AG04450 (cell line): ENCODE results near the gene PPP1R13L. TPM values are rescaled to one million over a fixed set of nuclear protein-coding genes. Genes with fewer than 3 reads are reported as not detected.
A peak's percentile ranks its signal among the peaks of the same experiment; 100 is the strongest.

ENCODE experiments used
- CTCF ChIA-PET: fragments of 300-600, 350-600 bp; formaldehyde crosslinking; extraction: SDS; loops from one replicate; lab custom pipeline; 2022; ENCODE audit warnings: antibody characterized with exemption, inconsistent platforms; lab: Charles Lee
- POLR2A ChIA-PET: fragments of 350-600 bp; formaldehyde crosslinking; extraction: SDS; loops from one replicate; lab custom pipeline; 2021; ENCODE audit warnings: antibody characterized with exemption, inconsistent platforms; lab: Yijun Ruan, JAX
- DNase-seq: peaks from one replicate; pipeline ENCODE4 v3.0.0-alpha.2; 2011; ENCODE audit warnings: low read depth, low spot score
- H3K27ac ChIP-seq: one replicate; pipeline ENCODE4 v1.5.1; 2012; ENCODE audit warnings: low read depth, low read length, control low read depth
- H3K27me3 ChIP-seq: one replicate; pipeline ENCODE4 v1.6.0; 2012; ENCODE audit warnings: low read length; ENCODE audit not compliant: control insufficient read depth, insufficient read depth
- H3K4me3 ChIP-seq: 2 replicates; pipeline ENCODE4 v1.5.1; 2011; ENCODE audit warnings: mild to moderate bottlenecking, low read depth, low read length, control low read depth
- H3K9me3 ChIP-seq: 2 replicates; pipeline ENCODE4 v1.5.1; 2012; ENCODE audit warnings: low read length; ENCODE audit not compliant: control insufficient read depth, insufficient read depth
- polyA plus RNA-seq: library from polyadenylated mRNA; depleted of rRNA; stranded (reverse); fragments of >200 nt; gene quantifications from 2 replicates; pipeline ENCODE4 v1.2.3, GENCODE V29; 2011
- TF ChIP-seq, protein P1 (sequence below): IDR thresholded peaks from 2 replicates; pipeline ENCODE4 v1.5.1; 2011; ENCODE audit warnings: low read depth, low read length, control low read depth, inconsistent platforms

PPP1R13L gene
- polyA plus RNA-seq, 1 experiment, result 2.4 TPM

DNA sequence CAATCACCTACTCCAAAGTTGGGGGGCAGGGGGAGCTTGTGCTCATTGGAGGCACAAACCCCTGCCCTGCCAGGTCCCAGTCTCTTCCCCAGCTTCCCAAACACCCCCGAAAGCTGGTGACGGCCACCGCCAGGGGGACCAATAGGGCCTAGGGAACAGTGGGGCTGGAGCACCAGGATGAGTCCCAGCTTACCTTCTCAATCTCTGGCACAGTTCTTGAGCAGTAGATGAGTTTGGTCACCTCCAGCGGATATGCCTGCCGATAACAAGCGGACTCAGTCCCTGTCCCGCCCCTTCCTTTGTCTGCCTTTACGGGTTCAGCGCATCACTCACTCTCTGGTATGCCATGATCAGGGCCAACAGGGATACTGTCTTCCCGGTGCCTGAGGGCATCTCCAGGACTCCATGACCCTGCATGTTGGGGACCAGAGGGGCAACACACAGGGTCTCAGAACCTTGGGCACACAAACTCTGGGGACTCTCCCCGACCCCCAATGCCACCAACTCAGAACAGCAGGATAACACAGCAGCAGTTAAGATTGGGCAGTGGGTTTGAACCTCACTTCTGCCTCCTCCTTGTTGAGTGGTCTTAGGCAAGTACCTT, 36.0 kb downstream of the PPP1R13L start:
- TF ChIP-seq, protein P1, sequence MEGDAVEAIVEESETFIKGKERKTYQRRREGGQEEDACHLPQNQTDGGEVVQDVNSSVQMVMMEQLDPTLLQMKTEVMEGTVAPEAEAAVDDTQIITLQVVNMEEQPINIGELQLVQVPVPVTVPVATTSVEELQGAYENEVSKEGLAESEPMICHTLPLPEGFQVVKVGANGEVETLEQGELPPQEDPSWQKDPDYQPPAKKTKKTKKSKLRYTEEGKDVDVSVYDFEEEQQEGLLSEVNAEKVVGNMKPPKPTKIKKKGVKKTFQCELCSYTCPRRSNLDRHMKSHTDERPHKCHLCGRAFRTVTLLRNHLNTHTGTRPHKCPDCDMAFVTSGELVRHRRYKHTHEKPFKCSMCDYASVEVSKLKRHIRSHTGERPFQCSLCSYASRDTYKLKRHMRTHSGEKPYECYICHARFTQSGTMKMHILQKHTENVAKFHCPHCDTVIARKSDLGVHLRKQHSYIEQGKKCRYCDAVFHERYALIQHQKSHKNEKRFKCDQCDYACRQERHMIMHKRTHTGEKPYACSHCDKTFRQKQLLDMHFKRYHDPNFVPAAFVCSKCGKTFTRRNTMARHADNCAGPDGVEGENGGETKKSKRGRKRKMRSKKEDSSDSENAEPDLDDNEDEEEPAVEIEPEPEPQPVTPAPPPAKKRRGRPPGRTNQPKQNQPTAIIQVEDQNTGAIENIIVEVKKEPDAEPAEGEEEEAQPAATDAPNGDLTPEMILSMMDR, result no peak
- CTCF ChIA-PET, result no interaction called here
- no peaks in the 10 kb centered on the region; the same call in 1 of the 2 replicates for H3K9me3 ChIP-seq
- no peak for DNase-seq
- H3K27ac ChIP-seq, result no peak overlapping the region
- H3K27me3 ChIP-seq, result no peaks in the 10 kb centered on the region
- peak overlapping the region; percentile 15 for H3K4me3 ChIP-seq
- POLR2A ChIA-PET, result no interaction called here

DNA sequence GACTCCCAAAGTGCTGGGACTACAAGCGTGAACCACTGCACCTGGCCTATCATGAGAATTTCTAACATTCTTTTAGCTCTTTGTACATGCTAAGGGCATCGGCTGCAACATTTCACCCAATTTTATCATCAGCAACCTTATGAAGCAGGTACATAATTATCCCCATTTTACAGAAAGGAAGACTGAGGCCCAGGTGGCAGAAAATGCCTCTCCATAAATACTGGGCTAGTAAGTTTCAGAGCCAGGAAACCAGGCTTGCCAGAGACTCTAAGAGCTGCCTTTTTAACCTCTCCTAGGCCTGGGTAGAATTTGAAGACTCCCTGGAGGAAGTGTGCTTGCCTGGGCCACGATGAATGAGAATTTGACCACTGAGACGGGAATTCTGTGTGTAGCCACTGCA, 36.7 kb downstream of the PPP1R13L start:
- TF ChIP-seq, protein P1, result no peak
- ChIA-PET CTCF (no interaction called here), POLR2A (no interaction called here)
- H3K27ac ChIP-seq, result no peak overlapping the region
- DNase-seq, result no peak
- no peaks in the 10 kb centered on the region for H3K27me3 ChIP-seq
- no peaks in the 10 kb centered on the region; the same call in 1 of the 2 replicates for H3K9me3 ChIP-seq
- H3K4me3 ChIP-seq, result no peak overlapping the region

DNA sequence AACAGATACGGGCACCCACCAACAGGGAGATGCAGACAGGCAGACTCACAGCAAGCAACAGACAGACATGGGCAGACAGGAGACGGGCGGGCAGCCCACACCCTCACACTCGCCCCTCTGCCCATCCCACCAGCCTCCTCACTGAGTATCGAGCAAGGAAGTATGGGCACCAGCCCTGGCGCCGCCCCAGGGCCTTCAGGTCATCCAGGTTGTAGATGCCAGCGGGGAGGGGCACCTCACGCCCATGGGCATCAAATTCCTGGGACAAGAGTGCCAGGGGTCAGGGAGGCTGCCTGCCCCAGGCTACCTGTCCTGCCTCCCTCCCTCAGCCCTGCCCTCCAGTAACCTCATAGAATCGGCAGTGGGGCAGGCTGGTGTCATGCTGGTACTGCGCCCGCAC, 40.2 kb downstream of the PPP1R13L start:
- no peak for DNase-seq

DNA sequence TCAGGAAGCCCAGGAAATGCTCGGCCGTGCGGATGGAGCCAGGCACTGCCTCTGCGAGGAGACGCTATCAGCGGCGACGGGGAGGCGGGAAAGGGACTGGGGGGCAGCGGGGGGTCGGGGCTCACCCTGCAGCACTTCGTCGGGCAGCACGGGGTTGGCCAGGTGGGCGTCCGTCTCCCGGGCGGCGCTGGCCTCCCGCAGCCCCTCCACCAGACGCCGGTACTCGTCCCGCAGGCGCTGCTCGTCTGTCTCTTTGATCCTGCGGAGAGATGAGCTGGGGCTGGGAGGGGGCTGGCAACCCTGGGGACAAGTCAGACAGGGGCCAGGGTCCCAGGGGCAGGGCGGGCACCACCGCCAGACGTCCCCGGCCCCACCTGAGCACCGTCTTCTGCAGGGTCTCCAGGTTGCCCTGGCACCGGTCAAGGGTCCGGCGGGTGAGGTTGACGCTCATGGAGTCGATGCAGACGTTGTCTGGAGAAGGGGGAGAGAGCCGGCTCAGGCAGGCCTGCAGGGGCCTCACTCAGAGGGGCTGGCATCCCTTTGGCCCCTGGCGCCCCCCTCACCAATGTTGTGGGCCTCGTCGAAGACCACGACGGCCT, 40.9 kb downstream of the PPP1R13L start:
- CTCF ChIA-PET, result no interaction called here

More for the DNA sequence above, 40.2 kb downstream of the PPP1R13L start:
- H3K27ac ChIP-seq, result no peak overlapping the region
- no peaks in the 10 kb centered on the region for H3K27me3 ChIP-seq
- H3K9me3 ChIP-seq, result no peaks in the 10 kb centered on the region; the same call in 1 of the 2 replicates
- no peak overlapping the region for H3K4me3 ChIP-seq
- TF ChIP-seq, protein P1, result no peak
- CTCF ChIA-PET, result no interaction called here
- POLR2A ChIA-PET, result no interaction called here

DNA sequence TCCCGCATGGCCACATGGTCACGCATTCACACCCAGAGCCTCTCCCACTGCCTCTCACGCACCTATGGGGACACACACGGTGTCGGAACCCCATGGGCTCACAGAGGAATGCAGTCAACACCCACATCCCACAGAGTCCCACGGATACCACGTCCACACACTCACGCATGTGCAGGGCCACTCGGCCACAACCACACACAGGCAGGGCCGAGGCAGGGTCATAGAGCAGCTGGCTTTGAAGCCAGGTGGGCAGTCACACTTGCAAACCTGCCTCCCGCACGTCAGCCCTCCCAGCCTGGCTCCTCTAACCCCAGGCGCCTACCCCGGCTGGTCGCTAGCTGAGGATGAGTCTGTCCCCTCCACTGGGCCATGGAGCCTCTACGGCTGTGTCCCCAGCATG, 42.6 kb downstream of the PPP1R13L start:
- no peak for DNase-seq
- no peak overlapping the region for H3K4me3 ChIP-seq
- TF ChIP-seq, protein P1, result no peak
- no peaks in the 10 kb centered on the region for H3K9me3 ChIP-seq
- POLR2A ChIA-PET, result no interaction called here
- CTCF ChIA-PET, result no interaction called here
- no peak overlapping the region for H3K27ac ChIP-seq
- H3K27me3 ChIP-seq, result no peaks in the 10 kb centered on the region

More for the DNA sequence above, 40.9 kb downstream of the PPP1R13L start:
- Histone ChIP-seq H3K27ac (no peak overlapping the region), H3K4me3 (no peak overlapping the region), H3K27me3 (no peaks in the 10 kb centered on the region), H3K9me3 (no peaks in the 10 kb centered on the region)
- POLR2A ChIA-PET, result no interaction called here
- no peak for DNase-seq
- TF ChIP-seq, protein P1, result no peak
